Sigmoid colon (tissue), 4 donors: Measurements from ENCODE around the gene GRAP2.
"Not testable (repeated sequence)": the region's sequence is repeated elsewhere in the genome, so short reads cannot be mapped to it uniquely, and the experiment has no call there.

ENCODE experiments used
- EP300 ChIP-seq, 4 donors: sonication (generic); formaldehyde crosslinking; IDR thresholded peaks; one replicate each; pipeline ENCODE4 v1.6.1; 2017; ENCODE audit warnings: antibody characterized with exemption in 4 of 4
- POLR2A ChIP-seq, 2 donors: fragments of 450-650 bp; IDR thresholded peaks; one replicate each; pipeline ENCODE4 v1.6.1; 2016; ENCODE audit warnings: antibody characterized with exemption in 2 of 2, mild to moderate bottlenecking in 2 of 2, moderate library complexity in 2 of 2
- TF ChIP-seq, protein P1 (sequence below), 4 experiments: fragments of 450-650 bp in 3 of 4; fragments of 200-600 bp in 1 of 4; IDR thresholded peaks; one replicate each; pipeline ENCODE4 v1.5.1; 2016 to 2019; ENCODE audit warnings: antibody characterized with exemption in 4 of 4, mild to moderate bottlenecking in 3 of 4, moderate library complexity in 2 of 4

- not testable (repeated sequence) for TF ChIP-seq POLR2A, EP300 (IDR thresholded peaks at IDR 0.05)
- TF ChIP-seq, protein P1, sequence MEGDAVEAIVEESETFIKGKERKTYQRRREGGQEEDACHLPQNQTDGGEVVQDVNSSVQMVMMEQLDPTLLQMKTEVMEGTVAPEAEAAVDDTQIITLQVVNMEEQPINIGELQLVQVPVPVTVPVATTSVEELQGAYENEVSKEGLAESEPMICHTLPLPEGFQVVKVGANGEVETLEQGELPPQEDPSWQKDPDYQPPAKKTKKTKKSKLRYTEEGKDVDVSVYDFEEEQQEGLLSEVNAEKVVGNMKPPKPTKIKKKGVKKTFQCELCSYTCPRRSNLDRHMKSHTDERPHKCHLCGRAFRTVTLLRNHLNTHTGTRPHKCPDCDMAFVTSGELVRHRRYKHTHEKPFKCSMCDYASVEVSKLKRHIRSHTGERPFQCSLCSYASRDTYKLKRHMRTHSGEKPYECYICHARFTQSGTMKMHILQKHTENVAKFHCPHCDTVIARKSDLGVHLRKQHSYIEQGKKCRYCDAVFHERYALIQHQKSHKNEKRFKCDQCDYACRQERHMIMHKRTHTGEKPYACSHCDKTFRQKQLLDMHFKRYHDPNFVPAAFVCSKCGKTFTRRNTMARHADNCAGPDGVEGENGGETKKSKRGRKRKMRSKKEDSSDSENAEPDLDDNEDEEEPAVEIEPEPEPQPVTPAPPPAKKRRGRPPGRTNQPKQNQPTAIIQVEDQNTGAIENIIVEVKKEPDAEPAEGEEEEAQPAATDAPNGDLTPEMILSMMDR (IDR thresholded peaks at IDR 0.05), result not testable (repeated sequence)
These were observed 3.1 kb downstream of the GRAP2 start for GRCh38 chr22:39904024-39904423.
